Transverse colon (tissue), 4 donors: ENCODE results near the gene TRAF6.

Experiments
- CTCF ChIP-seq, 5 experiments: fragments of 200-600 bp in 3 of 5; fragments of 450-650 bp in 2 of 5; sonication (generic) in 3 of 5; IDR thresholded peaks; 1 replicate in 2 of 5; 2 replicates in 3 of 5; pipeline ENCODE4 v1.5.1; 2016 to 2017; ENCODE audit warnings: antibody characterized with exemption in 5 of 5, inconsistent platforms in 3 of 5, mild to moderate bottlenecking in 2 of 5, moderate library complexity in 1 of 5
- POLR2A ChIP-seq: fragments of 450-650 bp; IDR thresholded peaks from one replicate; pipeline ENCODE4 v1.6.1; 2016; ENCODE audit warnings: antibody characterized with exemption, mild to moderate bottlenecking, moderate library complexity
- POLR2AphosphoS5 ChIP-seq, 3 donors: sonication (generic); formaldehyde crosslinking; IDR thresholded peaks; one replicate each; pipeline ENCODE4 v1.6.1; 2016; ENCODE audit warnings: antibody characterized with exemption in 3 of 3

GRCh38 chr11:36480833-36481232 lies 29.2 kb downstream of the TRAF6 start:
- TF ChIP-seq CTCF (IDR thresholded peaks at IDR 0.05): no peak
- no peak for TF ChIP-seq POLR2AphosphoS5 (IDR thresholded peaks at IDR 0.05)
- TF ChIP-seq POLR2A: no peak
